Osteoblast (primary cell): ENCODE data around the gene UGT1A9. TPM values are rescaled to one million over a fixed set of nuclear protein-coding genes. Genes with fewer than 3 reads are reported as not detected.

Experiments used
- DNase-seq: peaks from one replicate; pipeline ENCODE4 v3.0.0; 2011; ENCODE audit warnings: low spot score, mixed read lengths; ENCODE audit not compliant: insufficient read length; ENCODE audit errors: missing footprints
- H2AFZ ChIP-seq: 2 replicates; pipeline ENCODE4 v1.6.0; 2011; ENCODE audit warnings: mild to moderate bottlenecking, low read length
- H3K27ac ChIP-seq: 2 replicates; pipeline ENCODE4 v1.5.1; 2011; ENCODE audit warnings: mild to moderate bottlenecking, low read depth, low read length, moderate library complexity
- H3K27me3 ChIP-seq: 2 replicates; pipeline ENCODE4 v1.6.0; 2012; ENCODE audit warnings: mild to moderate bottlenecking, control low read depth, inconsistent platforms, low read length, moderate library complexity; ENCODE audit not compliant: insufficient read depth
- H3K36me3 ChIP-seq: 2 replicates; pipeline ENCODE4 v1.5.1; 2011; ENCODE audit warnings: mild to moderate bottlenecking, low read length, control low read depth, moderate library complexity; ENCODE audit not compliant: insufficient read depth
- H3K4me1 ChIP-seq: 2 replicates; pipeline ENCODE4 v1.5.1; 2011; ENCODE audit warnings: mild to moderate bottlenecking, low read length, control low read depth, moderate library complexity; ENCODE audit not compliant: insufficient read depth
- H3K4me2 ChIP-seq: 2 replicates; pipeline ENCODE4 v1.6.0; 2011; ENCODE audit warnings: mild to moderate bottlenecking, low read length; ENCODE audit not compliant: insufficient read depth
- H3K4me3 ChIP-seq: fragments of 200-600 bp; sonication (generic); 3 replicates; pipeline ENCODE4 v1.5.1; 2012; ENCODE audit warnings: mild to moderate bottlenecking, low read length, inconsistent platforms; ENCODE audit not compliant: insufficient read depth
- H3K79me2 ChIP-seq: 2 replicates; pipeline ENCODE4 v1.6.0; 2012; ENCODE audit warnings: mild to moderate bottlenecking, low read length, control low read depth, inconsistent platforms; ENCODE audit not compliant: insufficient read depth
- H3K9me3 ChIP-seq: 2 replicates; pipeline ENCODE4 v1.5.1; 2011; ENCODE audit warnings: low read depth, low read length, control low read depth
- H4K20me1 ChIP-seq: 2 replicates; pipeline ENCODE4 v1.6.0; 2012; ENCODE audit warnings: mild to moderate bottlenecking, low read length, control low read depth; ENCODE audit not compliant: insufficient read depth
- CTCF ChIP-seq: IDR thresholded peaks from 2 replicates; pipeline ENCODE4 v1.5.1; 2011; ENCODE audit warnings: mild to moderate bottlenecking, low read depth, low read length, moderate library complexity; ENCODE audit errors: extremely low read depth
- total RNA-seq: library from RNA; depleted of rRNA; stranded (reverse); fragments of >200 nt; gene quantifications from 2 replicates; pipeline ENCODE4 v1.2.3, GENCODE V29; 2012

The UGT1A9 gene
- total RNA-seq, 1 donor: not detected

- no peak overlapping the region for H3K4me2 ChIP-seq
- H3K79me2 ChIP-seq: no peaks in the 10 kb centered on the region
- H4K20me1 ChIP-seq: no peaks in the 10 kb centered on the region
- peaks cover 6% of the 10 kb centered on the region for H3K4me1 ChIP-seq
- DNase-seq: no peak
- peaks cover 8% of the 10 kb centered on the region for H3K27me3 ChIP-seq
- H3K27ac ChIP-seq: no peak overlapping the region
- H3K4me3 ChIP-seq: no peak overlapping the region
- no peak overlapping the region for H2AFZ ChIP-seq
- H3K36me3 ChIP-seq: no peaks in the 10 kb centered on the region
- TF ChIP-seq CTCF: no peak
- H3K9me3 ChIP-seq: no peaks in the 10 kb centered on the region
Observed at GRCh38 chr2:233689501-233689900, 17.8 kb downstream of the UGT1A9 start.

- Histone ChIP-seq H3K36me3 (no peaks in the 10 kb centered on the region), H3K27ac (no peak overlapping the region), H3K27me3 (peaks cover 8% of the 10 kb centered on the region), H3K4me3 (no peak overlapping the region), H3K4me1 (peaks cover 6% of the 10 kb centered on the region), H3K4me2 (no peak overlapping the region), H4K20me1 (no peaks in the 10 kb centered on the region), H2AFZ (no peak overlapping the region), H3K9me3 (no peaks in the 10 kb centered on the region), H3K79me2 (no peaks in the 10 kb centered on the region)
- no peak for DNase-seq
- no peak for TF ChIP-seq CTCF
Observed at GRCh38 chr2:233690444-233690843, 18.7 kb downstream of the UGT1A9 start.

- H3K79me2 ChIP-seq: no peaks in the 10 kb centered on the region
- H4K20me1 ChIP-seq: no peaks in the 10 kb centered on the region
- H3K9me3 ChIP-seq: no peaks in the 10 kb centered on the region
- no peak for DNase-seq
- TF ChIP-seq CTCF: no peak
- H2AFZ ChIP-seq: no peak overlapping the region
- no peak overlapping the region for H3K4me2 ChIP-seq
- peaks cover 6% of the 10 kb centered on the region for H3K4me1 ChIP-seq
- no peaks in the 10 kb centered on the region for H3K36me3 ChIP-seq
- no peak overlapping the region for H3K27ac ChIP-seq
- H3K4me3 ChIP-seq: no peak overlapping the region
- peaks cover 8% of the 10 kb centered on the region for H3K27me3 ChIP-seq
Observed at GRCh38 chr2:233691443-233692433, 20.0 kb downstream of the UGT1A9 start.

- no peaks in the 10 kb centered on the region for H3K79me2 ChIP-seq
- H3K9me3 ChIP-seq: no peaks in the 10 kb centered on the region
- no peak for DNase-seq
- TF ChIP-seq CTCF: no peak
- no peaks in the 10 kb centered on the region for H3K36me3 ChIP-seq
- no peaks in the 10 kb centered on the region for H4K20me1 ChIP-seq
- H3K27me3 ChIP-seq: peaks cover 8% of the 10 kb centered on the region
- no peak within 1 kb of the TSS for H2AFZ ChIP-seq
- H3K4me3 ChIP-seq: no peak within 1 kb of the TSS
- H3K4me2 ChIP-seq: no peak within 1 kb of the TSS
- H3K4me1 ChIP-seq: peaks cover 6% of the 10 kb centered on the region
- no peak within 1 kb of the TSS for H3K27ac ChIP-seq
Observed at GRCh38 chr2:233692648-233693047, 20.9 kb downstream of the UGT1A9 start, which contains the start of gene UGT1A6. TSS of gene UGT1A6 (plus strand) at chr2:233692890. CDS start at chr2:233693005, 115 bp downstream.
